ENCODE results near the gene PITRM1. TPM values are rescaled to one million over a fixed set of nuclear protein-coding genes. Genes with fewer than 3 reads are reported as not detected.
A peak's percentile ranks its signal among the peaks of the same experiment; 100 is the strongest.
"Not testable (repeated sequence)": the region's sequence is repeated elsewhere in the genome, so short reads cannot be mapped to it uniquely, and the experiment has no call there.

Gene PITRM1
- total RNA-seq, 1 donor from 2014 or later: 47.6 TPM

DNA sequence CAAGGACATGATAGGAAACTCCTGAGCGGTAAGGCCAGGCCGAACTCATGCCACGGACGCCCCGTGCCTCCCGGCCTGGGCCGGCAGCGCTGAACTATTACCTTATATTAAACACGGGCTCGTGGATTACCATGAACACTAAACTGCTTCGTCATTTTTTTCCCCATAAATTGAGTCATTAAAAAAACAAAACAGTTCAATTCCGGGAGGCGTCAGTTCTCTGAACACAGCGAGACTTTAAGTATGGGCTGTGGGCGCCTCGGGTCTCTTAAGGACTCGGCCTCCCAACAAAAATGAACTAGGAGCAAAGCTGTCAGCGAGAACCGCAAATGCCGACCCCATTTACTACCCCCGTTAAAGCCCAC is 519 bp downstream of the PITRM1 start:
- Mint-ChIP-seq H3K27me3 (no peaks in the 10 kb centered on the region), H3K9me3 (ENCODE audit: low read depth) (no peaks in the 10 kb centered on the region), H3K36me3 (ENCODE audit: insufficient read depth) (peaks cover 6% of the 10 kb centered on the region), H3K4me3 (ENCODE audit: low read depth) (peak overlapping the region; percentile 88), H3K27ac (peak overlapping the region; percentile 96), H3K4me1 (ENCODE audit: low read depth) (peaks cover 3% of the 10 kb centered on the region)
- no peak for TF ChIP-seq CTCF (IDR thresholded peaks at IDR 0.05; ENCODE audit: unreplicated experiment)
- DNase-seq (ENCODE audit: low spot score, unreplicated experiment): no peak

DNA sequence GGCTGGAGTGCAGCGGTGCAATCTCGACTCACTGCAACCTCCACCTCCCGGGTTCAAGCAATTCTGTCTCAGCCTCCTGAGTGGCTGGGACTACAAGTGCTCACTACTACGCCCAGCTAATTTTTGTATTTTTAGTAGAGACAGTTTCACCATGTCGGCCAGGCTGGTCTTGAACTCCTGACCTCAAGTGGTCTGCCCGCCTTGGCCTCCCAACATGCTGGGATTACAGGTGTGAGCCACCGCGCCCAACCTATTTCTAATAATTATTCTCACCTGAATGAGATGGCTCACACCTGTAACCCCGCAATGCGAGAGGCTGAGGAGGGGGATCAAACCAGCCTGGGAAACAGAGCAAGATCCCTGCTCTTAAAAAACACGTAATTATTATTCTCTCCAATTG is 1.1 kb downstream of the PITRM1 start:
- not testable (repeated sequence) for H3K27ac Mint-ChIP-seq; H3K4me1 Mint-ChIP-seq (ENCODE audit: low read depth); H3K9me3 Mint-ChIP-seq (ENCODE audit: low read depth); H3K27me3 Mint-ChIP-seq; DNase-seq (ENCODE audit: low spot score, unreplicated experiment); H3K36me3 Mint-ChIP-seq (ENCODE audit: insufficient read depth)
- H3K4me3 Mint-ChIP-seq (ENCODE audit: low read depth): peak overlapping the region; percentile 88

DNA sequence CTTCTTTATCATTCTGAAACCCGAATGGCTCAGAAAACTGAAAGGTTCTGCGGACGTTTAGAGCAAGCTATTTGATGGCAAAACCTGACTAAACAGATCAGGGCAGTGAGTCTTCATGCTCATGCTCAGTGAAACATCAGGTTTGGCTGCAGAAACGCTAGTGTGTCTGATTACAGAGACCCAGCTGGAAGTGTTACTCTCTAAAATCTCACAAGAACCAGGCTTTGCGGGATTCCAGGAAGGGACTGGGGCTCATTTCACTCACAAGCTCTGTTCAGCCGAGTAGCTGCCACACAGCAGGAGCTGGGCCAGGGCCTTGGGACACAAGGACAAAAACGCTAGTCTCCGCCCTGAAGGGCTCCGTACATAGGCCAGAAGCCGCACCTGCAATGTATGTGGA is 2.9 kb downstream of the PITRM1 start:
- Mint-ChIP-seq H3K4me1 (ENCODE audit: low read depth) (peaks cover 5% of the 10 kb centered on the region), H3K36me3 (ENCODE audit: insufficient read depth) (peaks cover 25% of the 10 kb centered on the region), H3K4me3 (ENCODE audit: low read depth) (no peak overlapping the region), H3K27me3 (no peaks in the 10 kb centered on the region), H3K27ac (no peak overlapping the region), H3K9me3 (ENCODE audit: low read depth) (no peaks in the 10 kb centered on the region)
- DNase-seq (ENCODE audit: low spot score, unreplicated experiment): no peak
- no peak for TF ChIP-seq CTCF (IDR thresholded peaks at IDR 0.05; ENCODE audit: unreplicated experiment)

DNA sequence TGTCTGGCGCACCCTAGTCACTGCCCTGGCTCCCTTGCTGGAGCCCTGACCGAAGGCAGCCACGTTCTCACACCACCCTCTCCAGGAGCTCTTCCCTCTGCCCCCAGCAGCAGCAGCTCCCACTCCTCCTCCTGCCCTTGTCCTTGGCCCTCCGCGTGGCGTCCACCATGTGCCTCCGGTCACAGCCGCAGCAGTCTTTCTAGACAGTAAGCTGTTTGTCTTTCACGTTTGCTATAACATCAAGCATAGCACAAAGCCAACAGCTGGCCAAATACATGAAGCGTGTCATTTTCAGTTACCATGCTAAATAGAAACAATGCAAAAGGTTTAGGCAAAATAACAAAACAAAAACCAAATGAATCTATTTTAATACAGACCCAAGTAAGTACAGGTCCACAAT is 3.3 kb downstream of the PITRM1 start:
- peaks cover 25% of the 10 kb centered on the region for H3K36me3 Mint-ChIP-seq (ENCODE audit: insufficient read depth)
- peaks cover 5% of the 10 kb centered on the region for H3K4me1 Mint-ChIP-seq (ENCODE audit: low read depth)
- H3K4me3 Mint-ChIP-seq (ENCODE audit: low read depth): no peak overlapping the region
- no peak for TF ChIP-seq CTCF (IDR thresholded peaks at IDR 0.05; ENCODE audit: unreplicated experiment)
- H3K27ac Mint-ChIP-seq: no peak overlapping the region
- DNase-seq (ENCODE audit: low spot score, unreplicated experiment): no peak
- H3K9me3 Mint-ChIP-seq (ENCODE audit: low read depth): no peaks in the 10 kb centered on the region
- H3K27me3 Mint-ChIP-seq: no peaks in the 10 kb centered on the region

GRCh38 chr10:3167611-3168330 is 4.8 kb downstream of the PITRM1 start:
- H3K9me3 Mint-ChIP-seq (ENCODE audit: low read depth): no peaks in the 10 kb centered on the region
- no peaks in the 10 kb centered on the region for H3K27me3 Mint-ChIP-seq
- H3K4me1 Mint-ChIP-seq (ENCODE audit: low read depth): peaks cover 5% of the 10 kb centered on the region
- peaks cover 31% of the 10 kb centered on the region for H3K36me3 Mint-ChIP-seq (ENCODE audit: insufficient read depth)
- H3K4me3 Mint-ChIP-seq (ENCODE audit: low read depth): no peak overlapping the region
- no peak for TF ChIP-seq CTCF (IDR thresholded peaks at IDR 0.05; ENCODE audit: unreplicated experiment)
- H3K27ac Mint-ChIP-seq: no peak overlapping the region
- no peak for DNase-seq (ENCODE audit: low spot score, unreplicated experiment)
